GM21447 (cell line): Measurements from ENCODE around the gene APCDD1.
"Not testable (repeated sequence)": the region's sequence is repeated elsewhere in the genome, so short reads cannot be mapped to it uniquely, and the experiment has no call there.

Source experiments
- ATAC-seq: cut with Tn5 transposase; IDR thresholded peaks from one replicate; pipeline ENCODE4 v1.9.1; 2021; ENCODE audit not compliant: unreplicated experiment

The APCDD1 gene

DNA sequence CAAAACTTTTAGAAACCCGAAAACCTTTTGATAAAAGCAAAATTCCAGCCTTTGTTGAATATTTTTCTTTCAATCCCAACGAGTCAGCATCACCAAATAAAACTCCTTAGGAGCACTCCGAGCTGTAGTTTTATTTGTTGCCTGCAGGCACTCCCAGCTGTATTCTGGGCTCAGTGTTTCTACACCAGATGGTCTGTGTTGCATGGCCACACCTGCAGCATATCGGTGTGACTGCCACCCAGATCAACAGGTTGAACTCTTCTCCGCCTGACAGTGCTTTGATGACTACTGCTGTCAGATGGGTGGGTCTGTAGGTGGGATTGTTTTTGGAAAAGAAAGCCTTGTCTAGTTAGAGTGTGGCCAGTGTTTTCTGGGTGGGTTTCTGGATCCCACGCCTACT is 32.7 kb downstream of the APCDD1 start:
- ATAC-seq: no peak

DNA sequence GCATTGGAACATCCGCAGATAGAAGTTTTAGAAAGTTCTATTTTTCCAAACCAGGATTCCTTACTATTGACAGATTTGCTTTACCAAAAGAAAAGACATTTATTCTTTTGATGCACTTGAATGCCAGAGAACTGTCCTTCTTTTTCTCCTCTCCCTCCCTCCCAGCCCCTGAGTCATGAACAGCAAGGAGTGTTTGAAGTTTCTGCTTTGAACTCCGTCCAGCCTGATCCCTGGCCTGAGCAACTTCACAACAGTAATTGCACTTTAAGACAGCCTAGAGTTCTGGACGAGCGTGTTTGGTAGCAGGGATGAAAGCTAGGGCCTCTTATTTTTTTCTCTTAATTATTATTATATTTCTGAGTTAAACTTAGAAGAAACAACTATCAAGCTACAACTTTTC is 33.6 kb downstream of the APCDD1 start:
- no peak for ATAC-seq

DNA sequence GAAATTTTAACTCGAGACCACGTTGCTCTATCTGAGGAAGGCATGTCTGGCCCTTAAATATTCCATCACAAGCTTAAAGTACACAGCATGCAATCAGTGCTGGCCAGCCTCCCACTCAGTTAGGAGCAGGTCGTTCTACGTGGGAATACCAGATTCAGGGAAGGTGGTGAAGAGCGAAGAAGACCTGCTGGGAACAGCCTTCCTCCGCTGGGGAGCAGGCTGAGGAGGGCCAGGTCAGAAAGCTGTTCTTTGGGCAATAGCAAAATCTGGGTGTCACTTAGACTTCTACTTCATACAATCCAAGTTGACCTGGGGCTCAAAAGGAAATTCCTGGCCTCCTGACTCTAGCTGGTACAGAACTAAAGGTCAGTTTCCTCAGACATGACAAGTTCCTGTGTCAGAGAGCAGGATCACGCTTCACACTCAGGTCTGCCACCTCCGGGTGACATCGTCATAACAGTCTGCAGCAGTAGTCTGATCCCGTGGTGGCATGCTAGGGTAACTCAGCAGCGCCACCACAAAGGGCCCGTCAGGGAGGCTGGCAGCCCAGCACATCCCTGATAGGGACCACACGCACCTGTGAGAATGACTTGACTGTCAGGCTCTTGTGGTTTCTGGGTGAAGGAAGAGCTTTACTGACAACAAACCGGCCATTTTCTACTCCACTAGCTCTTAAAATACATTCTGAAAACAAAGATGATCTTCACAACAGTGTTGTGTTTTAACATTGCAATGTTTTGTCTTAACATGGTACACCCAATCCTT is 36.1 kb downstream of the APCDD1 start:
- peak; percentile 96 for ATAC-seq

DNA sequence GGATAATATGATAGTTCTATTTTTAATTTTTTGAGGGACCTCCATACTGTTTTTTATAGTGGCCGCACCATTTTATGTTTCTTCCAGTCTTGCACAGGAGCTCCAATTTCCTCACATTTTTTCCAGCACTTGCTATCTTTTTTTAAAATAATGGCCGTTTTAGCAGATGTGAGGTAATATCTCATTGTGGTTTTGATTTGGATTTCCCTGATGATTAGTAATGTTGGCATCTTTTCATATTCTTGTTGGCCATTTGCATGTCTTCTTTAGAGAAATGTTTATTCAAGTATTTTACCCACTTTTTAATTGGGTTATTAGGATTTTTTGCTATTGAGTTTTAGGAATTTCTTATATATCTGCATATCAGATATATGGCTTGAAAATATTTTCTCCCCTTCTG is 41.5 kb downstream of the APCDD1 start:
- no peak for ATAC-seq

DNA sequence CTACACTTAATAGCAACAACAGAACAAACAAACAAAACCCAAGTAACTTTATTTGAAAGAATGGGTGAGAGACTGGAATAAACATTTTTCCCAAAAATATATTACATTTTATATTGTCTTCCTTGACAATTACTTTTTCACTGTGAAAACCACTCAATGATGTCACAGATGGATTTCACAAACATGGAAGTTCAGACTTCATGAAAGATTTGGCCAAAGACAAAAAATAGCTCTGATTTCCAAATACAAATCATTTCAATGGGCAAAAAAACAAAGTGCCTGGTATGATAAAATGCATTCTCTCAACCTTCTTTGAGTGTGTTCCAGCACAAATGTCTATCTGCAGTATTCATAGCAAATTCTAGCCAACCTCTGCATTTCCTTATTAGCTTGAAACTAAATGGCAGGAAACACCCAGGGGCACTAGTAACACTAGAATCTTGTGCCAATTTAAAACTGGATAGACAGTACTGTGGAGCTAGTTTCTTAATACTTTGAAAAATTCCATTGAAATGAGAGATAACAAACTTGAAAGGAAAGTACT is 42.8 kb downstream of the APCDD1 start:
- ATAC-seq: no peak

DNA sequence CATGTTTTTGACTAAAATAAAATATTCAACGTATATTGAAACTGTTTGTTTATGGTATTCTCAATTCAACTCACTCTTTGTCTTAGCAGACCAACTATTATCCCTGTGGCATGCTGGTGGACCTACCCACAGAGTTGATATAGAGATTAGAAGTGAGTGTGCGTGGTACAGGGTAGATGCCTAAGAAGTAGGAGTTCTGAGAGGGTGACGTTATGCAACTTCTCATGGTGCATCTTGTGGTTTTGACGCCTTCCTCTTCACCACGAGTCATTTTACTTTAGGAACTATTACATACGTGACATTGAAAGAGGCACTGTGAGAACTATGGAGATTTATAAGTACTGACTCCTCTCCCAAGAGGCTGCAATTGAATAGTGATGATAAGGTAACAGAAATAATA is 44.8 kb downstream of the APCDD1 start:
- no peak for ATAC-seq

DNA sequence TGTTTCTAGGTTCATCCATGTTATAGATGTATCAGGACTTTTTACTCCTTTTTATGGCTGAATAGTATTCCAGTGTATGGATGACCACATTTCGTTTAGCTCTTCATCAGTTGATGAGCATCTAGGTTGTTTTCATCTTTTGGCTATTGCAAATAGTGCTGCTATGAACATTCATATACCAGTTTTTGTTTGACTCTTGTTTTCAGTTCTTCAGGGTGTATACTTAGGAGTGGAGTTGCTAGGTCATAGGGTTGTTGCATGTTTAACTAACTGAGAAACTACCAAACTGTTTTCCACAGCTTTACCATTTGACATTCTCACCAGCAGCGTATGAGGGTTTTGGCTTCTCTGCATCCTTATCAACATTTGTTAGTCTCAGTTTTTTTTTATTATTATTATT is 45.6 kb downstream of the APCDD1 start:
- no peak for ATAC-seq

DNA sequence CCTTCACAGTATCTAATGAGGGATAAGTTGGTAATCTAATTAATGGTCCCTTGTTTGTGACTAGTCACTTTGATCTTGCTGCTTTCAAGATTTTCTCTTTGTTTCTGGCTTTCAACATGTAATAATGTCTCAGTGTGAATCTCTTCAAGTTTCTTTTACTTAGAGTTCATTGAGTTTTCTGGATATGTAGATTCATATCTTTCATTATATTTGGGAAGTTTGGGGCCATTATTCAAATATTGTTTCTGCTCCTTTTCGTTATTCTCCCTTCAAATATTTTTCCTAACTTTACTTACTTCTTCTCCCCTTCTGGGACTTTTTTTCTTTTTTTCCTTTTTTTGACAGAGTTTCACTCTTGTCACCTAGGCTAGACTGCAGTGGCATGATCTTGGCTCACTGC is 50.3 kb downstream of the APCDD1 start:
- ATAC-seq: no peak

DNA sequence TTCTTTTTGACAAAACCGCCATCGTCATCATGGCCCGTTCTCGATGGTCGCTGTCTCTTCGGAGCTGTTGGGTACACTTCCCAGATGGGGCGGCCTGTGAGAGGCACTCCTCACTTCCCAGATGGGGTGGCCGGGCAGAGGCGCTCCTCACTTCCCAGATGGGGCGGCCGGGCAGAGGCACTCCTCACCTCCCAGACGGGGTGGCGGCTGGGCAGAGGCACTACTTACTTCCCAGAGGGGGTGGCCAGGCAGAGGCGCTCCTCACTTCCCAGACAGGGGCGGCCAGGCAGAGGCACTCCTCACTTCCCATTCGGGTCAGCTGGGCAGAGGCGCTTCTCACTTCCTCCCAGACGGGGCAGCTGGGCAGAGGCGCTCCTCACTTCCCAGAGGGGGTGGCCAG is 51.5 kb downstream of the APCDD1 start:
- ATAC-seq: not testable (repeated sequence)

DNA sequence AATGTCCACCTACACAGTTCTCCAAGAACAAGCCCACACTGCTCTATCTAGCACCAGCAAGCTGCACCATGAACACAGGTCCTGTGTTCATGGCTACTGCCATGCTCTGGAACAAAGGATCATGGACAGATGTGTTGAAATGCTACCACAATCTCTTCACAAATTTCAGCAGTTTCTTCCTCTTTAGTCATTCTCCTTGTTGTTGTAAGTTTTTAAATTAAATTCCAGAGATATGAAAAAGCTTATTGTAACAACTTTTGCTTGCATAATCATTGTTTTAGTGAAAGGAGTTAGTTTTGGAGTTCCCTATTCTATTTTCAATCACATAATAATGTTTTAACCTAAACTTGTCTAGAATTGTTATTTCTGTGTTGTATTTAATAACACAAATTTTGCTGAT is 54.2 kb downstream of the APCDD1 start:
- ATAC-seq: no peak

DNA sequence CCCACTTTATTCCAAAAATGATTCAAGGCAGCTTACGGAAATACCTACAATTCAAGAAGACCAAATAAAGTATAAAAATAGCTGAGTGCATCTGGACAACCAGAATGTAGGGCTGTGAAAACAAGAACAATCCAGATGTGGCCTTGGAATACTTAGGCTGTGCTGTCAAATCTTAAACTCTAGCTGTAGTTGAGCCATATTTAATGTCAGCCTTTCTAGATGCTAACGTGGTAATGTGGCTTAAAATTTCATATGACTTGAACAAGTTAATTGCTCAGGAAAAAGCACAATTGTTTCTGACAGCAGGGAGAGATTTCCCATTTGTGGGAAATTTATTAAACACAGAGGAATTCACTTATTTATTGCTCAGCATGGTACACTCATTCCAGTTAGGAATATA is 56.8 kb downstream of the APCDD1 start:
- ATAC-seq: no peak

DNA sequence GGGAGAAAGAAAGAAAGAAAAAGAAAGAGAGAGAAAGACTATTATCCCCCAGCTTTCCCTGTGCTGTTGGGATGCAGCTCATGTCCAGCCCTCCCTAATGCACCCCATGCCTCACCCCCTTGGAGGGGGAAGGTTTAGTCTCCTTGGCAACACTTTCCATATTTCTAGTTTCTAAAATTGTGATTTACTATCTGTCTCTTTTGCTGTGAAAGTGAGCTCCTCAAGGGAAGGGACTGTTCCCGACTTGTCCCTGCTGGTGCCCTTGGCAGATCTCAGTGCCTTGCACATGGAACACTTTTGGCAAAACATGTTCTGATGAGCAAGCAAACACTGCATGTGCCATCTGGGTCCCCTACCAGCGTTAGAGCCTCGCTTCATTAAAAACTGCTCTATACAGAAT is 59.6 kb downstream of the APCDD1 start:
- ATAC-seq: no peak

DNA sequence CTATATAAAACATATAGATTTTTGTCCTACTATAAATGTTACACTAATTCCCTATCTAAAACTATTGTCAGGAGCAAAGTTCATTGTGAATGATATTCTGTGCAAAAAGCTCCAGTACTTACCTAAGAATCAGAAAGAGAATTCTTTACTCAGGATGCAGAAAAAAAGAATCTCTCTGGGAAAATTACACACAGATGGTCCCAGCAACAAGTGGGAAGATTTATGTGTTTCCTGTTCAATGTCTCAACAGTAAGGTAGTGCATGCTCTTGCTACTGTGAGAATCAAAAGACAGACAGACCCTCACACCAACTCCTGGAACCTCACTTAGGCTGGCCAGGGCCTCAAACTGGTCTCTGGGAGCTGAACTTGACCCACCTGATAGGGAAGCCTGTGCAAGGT is 60.2 kb downstream of the APCDD1 start:
- no peak for ATAC-seq

DNA sequence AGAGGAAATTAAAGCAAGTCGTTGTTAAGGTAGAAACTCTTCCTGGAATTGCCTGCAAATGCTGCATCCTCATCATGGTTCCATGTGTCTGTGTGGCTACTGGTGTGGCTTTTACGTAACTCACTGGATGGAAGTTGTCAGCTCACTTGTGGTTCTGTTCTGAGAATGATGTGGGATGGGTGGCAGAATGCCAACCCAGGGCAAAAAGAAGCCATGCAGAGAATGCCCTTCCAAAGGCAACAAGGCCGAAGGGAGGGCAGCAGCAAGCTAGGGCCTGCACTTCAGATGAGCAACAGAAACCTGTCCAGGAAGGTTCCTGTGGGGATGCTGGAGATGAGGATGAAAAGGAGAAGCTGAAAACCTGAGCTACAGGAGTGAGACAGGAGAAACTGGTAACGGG is 61.0 kb downstream of the APCDD1 start:
- ATAC-seq: no peak

DNA sequence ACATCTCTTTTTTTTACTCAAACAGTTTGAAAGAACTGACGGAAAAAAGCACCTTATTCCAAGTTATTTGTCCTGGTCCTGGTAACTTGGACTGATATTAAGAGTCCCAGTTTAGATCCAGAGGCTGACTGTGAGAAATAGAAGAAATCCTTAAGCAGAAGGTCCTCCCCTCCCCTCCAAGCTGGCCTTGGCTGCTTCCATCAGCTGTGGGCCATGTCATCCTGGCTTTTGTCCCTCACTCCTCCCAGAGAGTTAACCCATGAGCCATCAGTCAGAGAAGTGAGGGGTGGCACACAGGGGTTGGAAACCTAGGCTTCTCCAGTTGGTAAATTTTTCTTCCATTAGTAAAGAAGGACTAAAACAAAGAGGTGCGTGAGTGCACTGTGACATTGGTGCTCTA is 61.6 kb downstream of the APCDD1 start:
- no peak for ATAC-seq

DNA sequence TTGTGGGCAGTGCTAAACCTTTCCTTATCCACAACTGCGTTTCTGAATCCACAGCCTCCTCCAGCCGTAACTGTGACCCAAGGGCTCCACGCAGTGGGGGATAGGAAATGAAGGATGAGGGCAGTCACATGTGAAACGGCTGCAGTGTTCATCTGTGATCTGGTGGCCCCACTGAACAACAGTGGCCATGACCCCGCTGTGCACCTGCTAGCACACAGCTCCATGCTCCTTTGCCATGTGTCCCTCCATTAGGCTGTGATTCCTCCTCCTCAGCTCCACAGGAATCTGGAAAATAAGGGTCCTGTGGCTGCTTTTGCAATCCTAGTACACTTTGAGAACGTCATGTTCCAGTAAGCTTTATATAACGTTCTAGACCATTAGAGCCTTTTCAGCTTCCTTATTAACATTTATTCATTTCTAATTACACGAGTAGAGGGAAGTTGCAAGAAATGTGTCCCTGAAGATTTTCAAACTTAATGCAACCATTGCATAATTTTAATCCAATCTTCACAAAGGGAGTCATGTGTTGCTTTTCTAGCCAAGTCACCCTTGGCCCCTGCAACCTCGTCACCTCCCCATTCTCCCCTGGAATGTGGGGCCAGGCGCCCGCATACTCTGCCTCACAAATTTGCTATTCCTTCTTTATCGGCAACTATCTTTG is 64.3 kb downstream of the APCDD1 start:
- no peak for ATAC-seq

DNA sequence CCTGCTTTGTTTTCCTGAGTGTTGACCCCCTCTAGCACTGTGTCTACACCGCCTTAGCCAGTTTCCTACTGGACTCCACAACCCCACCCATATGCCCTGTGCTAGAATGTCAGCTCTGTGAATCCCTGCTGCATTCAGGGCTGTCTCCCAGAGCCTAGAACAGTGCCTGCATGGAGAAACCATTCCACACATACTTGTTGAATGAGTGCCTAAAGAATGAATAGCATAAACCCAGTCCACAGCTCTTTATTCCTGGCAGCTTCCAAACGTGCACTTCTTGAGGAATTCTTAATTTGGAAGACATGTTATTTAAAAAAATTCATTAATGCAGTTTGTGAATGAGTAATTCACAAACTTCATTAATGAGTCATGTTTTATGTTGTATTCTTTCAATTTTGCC is 64.9 kb downstream of the APCDD1 start:
- no peak for ATAC-seq

DNA sequence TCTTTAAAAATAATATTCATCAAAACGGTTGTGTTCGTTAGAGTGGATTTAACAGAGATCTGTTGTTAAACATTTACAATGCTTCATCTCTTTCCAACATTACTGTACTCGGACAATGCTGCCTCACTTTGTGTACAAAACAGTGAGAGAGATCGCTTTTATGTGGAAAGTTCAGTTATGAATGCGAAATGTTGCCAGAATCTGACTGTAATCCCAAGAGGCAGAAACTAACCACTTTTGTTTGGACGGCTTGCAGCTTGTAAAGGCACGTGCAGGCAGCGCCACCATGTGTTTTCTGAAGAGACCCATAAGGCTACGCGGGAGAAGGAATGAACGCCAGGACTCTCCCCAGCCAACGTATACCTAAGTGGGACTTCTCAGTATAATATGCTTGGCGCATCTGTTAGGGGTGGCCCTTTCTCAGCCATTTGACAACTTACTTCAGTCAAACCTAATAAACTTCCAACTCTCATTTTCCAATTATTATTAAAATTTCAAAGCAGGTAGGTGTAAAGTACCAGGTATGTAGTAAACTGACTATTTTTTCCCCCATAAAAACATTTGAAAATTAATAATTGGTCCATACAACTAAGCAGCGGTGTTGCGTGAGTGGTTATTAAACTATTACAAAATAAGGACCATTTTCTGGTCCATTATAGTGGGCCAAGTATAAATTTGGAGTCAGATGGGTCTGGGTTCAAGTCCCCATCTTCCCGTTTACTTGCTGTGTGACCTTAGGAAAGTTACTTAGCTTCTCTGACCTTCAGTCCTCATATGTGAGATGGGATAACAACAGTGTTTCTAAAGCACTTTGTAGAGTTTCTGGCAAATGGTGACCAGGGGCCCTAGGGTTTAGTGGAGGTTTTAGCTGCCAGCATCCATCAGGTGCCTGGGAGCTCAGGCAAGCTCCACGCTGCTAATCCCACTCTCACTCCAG is 65.8 kb downstream of the APCDD1 start:
- peak; percentile 67 for ATAC-seq

DNA sequence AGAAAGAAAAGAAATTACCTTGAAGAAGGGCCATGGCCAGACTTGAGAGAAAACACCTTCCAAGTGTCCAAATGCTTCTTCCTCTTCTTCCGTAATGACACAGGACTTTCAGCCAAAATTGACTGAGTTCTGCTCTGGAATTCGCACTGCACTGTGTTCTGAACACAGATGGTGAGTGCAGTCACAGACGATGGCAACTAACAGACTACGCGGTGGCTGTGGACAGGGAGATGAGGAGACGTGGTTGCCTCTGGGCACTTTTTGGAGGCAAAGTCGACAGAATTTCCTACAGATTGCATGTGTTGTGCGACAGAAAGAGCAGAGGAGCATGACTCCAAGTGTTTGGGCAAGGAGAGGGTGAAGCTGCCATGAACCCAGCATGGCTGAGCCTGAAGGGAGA is 67.1 kb downstream of the APCDD1 start:
- no peak for ATAC-seq

DNA sequence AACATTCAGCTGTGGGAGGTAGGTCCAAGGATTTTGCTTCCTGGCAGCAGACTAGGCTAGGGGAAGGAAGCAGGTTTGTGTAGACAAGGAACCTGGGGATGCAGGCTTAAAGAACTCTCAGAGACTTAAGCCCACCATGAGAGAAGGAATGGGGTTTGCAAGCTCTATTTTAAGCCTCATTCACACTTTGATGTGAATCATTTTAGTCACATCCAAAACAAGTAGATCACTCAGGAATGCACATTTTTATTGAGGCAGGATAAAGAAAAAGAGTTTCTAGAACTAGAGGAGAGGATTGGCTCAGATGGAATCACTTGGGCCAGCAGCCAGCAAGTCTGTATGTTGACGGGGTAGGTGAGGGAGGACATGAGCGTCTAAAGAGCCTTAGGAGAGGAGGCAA is 68.1 kb downstream of the APCDD1 start:
- ATAC-seq: no peak

DNA sequence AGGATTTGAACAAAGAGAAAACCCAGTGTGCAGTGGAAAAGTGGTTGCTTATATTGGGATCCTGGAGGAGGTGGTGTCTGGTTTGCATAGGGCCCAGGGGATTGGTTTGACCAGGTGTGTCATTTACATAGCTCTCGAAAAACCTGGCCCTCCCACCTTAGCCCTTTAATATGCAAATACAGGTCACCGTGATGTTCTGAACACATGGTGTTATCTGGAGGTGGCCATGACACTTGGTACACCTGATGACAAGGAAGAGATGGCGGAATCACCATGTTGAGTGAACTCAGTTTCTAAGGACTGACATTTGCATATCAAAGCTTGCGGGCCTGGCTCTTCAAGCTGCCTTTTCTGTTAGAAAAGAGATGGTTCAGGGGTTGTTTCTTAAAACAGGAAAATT is 69.1 kb downstream of the APCDD1 start:
- ATAC-seq: no peak
